ENCODE data around the gene SSR1. TPM values are rescaled to one million over a fixed set of nuclear protein-coding genes. Genes with fewer than 3 reads are reported as not detected.

Gene SSR1
- polyA plus RNA-seq, 1 donor from 2014 or later, result 53.0 TPM

GRCh38 chr6:7341989-7342742 lies 29.2 kb upstream of the SSR1 start:
- Histone ChIP-seq H2AFZ (ENCODE audit: low read depth, low read length) (no peak overlapping the region), H3K9me3 (ENCODE audit: low read length) (no peaks in the 10 kb centered on the region), H3K36me3 (ENCODE audit: insufficient read depth, low read length) (no peaks in the 10 kb centered on the region), H3K9ac (ENCODE audit: low read length) (no peak overlapping the region), H3K9me2 (ENCODE audit: insufficient read depth, low read length) (no peaks in the 10 kb centered on the region), H3K4me2 (ENCODE audit: low read length) (no peak overlapping the region), H3K27me3 (ENCODE audit: insufficient read depth, low read depth, low read length) (no peaks in the 10 kb centered on the region), H3F3A (ENCODE audit: insufficient read depth, low read length, poor library complexity, severe bottlenecking) (no peaks in the 10 kb centered on the region), H4K20me1 (ENCODE audit: insufficient read depth) (no peaks in the 10 kb centered on the region), H3K27ac (ENCODE audit: low read length) (no peak overlapping the region), H3K4me3 (ENCODE audit: low read length) (no peak overlapping the region), H3K79me2 (replicated peaks; ENCODE audit: insufficient read depth, low read length) (no peaks in the 10 kb centered on the region)
- TF ChIP-seq POLR2AphosphoS5 (IDR thresholded peaks at IDR 0.05) (no peak), SMC3 (conservative IDR thresholded peaks at IDR 0.05; ENCODE audit: poor library complexity) (no peak), EZH2 (IDR thresholded peaks at IDR 0.05; ENCODE audit: borderline replicate concordance, insufficient read depth, low read length, poor library complexity, severe bottlenecking) (no peak), MXI1 (conservative IDR thresholded peaks at IDR 0.05; ENCODE audit: poor library complexity, severe bottlenecking) (no peak), REST (IDR thresholded peaks at IDR 0.05; ENCODE audit: borderline replicate concordance) (no peak), TAF1 (IDR thresholded peaks at IDR 0.05; ENCODE audit: low read depth) (no peak), RAD21 (conservative IDR thresholded peaks at IDR 0.05) (no peak), EP300 (conservative IDR thresholded peaks at IDR 0.05; ENCODE audit: poor library complexity, severe bottlenecking) (no peak)
- TF ChIP-seq, protein P1, sequence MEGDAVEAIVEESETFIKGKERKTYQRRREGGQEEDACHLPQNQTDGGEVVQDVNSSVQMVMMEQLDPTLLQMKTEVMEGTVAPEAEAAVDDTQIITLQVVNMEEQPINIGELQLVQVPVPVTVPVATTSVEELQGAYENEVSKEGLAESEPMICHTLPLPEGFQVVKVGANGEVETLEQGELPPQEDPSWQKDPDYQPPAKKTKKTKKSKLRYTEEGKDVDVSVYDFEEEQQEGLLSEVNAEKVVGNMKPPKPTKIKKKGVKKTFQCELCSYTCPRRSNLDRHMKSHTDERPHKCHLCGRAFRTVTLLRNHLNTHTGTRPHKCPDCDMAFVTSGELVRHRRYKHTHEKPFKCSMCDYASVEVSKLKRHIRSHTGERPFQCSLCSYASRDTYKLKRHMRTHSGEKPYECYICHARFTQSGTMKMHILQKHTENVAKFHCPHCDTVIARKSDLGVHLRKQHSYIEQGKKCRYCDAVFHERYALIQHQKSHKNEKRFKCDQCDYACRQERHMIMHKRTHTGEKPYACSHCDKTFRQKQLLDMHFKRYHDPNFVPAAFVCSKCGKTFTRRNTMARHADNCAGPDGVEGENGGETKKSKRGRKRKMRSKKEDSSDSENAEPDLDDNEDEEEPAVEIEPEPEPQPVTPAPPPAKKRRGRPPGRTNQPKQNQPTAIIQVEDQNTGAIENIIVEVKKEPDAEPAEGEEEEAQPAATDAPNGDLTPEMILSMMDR (IDR thresholded peaks at IDR 0.05; ENCODE audit: poor library complexity, severe bottlenecking), result no peak

DNA sequence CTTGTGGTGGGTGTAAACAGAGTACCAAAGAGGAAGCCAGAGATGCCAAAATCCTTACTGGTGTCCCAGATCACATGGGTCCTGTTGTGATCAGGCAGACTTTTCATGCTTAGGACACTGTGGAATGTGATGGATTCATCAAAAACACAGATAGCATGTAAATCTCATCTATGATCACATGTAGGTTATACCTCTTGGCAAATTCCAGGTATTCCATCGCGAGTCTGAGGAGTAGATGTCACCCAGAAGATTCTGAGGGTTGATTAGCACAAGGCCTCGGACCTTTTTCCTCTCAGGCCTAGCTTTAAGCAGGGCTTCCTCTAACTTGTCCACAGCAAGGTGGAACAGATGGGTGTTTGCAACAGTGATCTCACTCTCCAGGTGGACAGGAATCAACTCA lies 28.3 kb upstream of the SSR1 start:
- Histone ChIP-seq H3K9me3 (ENCODE audit: low read length) (no peaks in the 10 kb centered on the region), H3K36me3 (ENCODE audit: insufficient read depth, low read length) (no peaks in the 10 kb centered on the region), H3K27me3 (ENCODE audit: insufficient read depth, low read depth, low read length) (no peaks in the 10 kb centered on the region), H2AFZ (ENCODE audit: low read depth, low read length) (no peak overlapping the region), H3K9ac (ENCODE audit: low read length) (no peak overlapping the region), H3K4me3 (ENCODE audit: low read length) (no peak overlapping the region), H3K4me2 (ENCODE audit: low read length) (no peak overlapping the region), H3K9me2 (ENCODE audit: insufficient read depth, low read length) (no peaks in the 10 kb centered on the region), H3K79me2 (replicated peaks; ENCODE audit: insufficient read depth, low read length) (no peaks in the 10 kb centered on the region), H3K27ac (ENCODE audit: low read length) (no peak overlapping the region), H4K20me1 (ENCODE audit: insufficient read depth) (no peaks in the 10 kb centered on the region), H3F3A (ENCODE audit: insufficient read depth, low read length, poor library complexity, severe bottlenecking) (no peaks in the 10 kb centered on the region)
- no peak for TF ChIP-seq POLR2AphosphoS5 (IDR thresholded peaks at IDR 0.05)
- TF ChIP-seq MXI1 (conservative IDR thresholded peaks at IDR 0.05; ENCODE audit: poor library complexity, severe bottlenecking), result no peak
- TF ChIP-seq, protein P1 (IDR thresholded peaks at IDR 0.05; ENCODE audit: poor library complexity, severe bottlenecking), result no peak
- TF ChIP-seq REST (IDR thresholded peaks at IDR 0.05; ENCODE audit: borderline replicate concordance), result no peak
- TF ChIP-seq SMC3 (conservative IDR thresholded peaks at IDR 0.05; ENCODE audit: poor library complexity), result no peak
- no peak for TF ChIP-seq EP300 (conservative IDR thresholded peaks at IDR 0.05; ENCODE audit: poor library complexity, severe bottlenecking)
- no peak for TF ChIP-seq TAF1 (IDR thresholded peaks at IDR 0.05; ENCODE audit: low read depth)
- no peak for TF ChIP-seq EZH2 (IDR thresholded peaks at IDR 0.05; ENCODE audit: borderline replicate concordance, insufficient read depth, low read length, poor library complexity, severe bottlenecking)
- TF ChIP-seq RAD21 (conservative IDR thresholded peaks at IDR 0.05), result no peak

Data from neural cell (in vitro differentiated cells).